DMS 273 treated with DMSO at 0.1 percent for 48 hours (cell line): ENCODE results near the gene VPS37B.
"Not testable (repeated sequence)": the region's sequence is repeated elsewhere in the genome, so short reads cannot be mapped to it uniquely, and the experiment has no call there.

Experiments used
- DNase-seq: peaks from one replicate; lab custom pipeline; 2025; lab: John Stamatoyannopoulos, UW

The VPS37B gene, protein sequence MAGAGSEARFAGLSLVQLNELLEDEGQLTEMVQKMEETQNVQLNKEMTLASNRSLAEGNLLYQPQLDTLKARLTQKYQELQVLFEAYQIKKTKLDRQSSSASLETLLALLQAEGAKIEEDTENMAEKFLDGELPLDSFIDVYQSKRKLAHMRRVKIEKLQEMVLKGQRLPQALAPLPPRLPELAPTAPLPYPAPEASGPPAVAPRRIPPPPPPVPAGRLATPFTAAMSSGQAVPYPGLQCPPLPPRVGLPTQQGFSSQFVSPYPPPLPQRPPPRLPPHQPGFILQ

DNA sequence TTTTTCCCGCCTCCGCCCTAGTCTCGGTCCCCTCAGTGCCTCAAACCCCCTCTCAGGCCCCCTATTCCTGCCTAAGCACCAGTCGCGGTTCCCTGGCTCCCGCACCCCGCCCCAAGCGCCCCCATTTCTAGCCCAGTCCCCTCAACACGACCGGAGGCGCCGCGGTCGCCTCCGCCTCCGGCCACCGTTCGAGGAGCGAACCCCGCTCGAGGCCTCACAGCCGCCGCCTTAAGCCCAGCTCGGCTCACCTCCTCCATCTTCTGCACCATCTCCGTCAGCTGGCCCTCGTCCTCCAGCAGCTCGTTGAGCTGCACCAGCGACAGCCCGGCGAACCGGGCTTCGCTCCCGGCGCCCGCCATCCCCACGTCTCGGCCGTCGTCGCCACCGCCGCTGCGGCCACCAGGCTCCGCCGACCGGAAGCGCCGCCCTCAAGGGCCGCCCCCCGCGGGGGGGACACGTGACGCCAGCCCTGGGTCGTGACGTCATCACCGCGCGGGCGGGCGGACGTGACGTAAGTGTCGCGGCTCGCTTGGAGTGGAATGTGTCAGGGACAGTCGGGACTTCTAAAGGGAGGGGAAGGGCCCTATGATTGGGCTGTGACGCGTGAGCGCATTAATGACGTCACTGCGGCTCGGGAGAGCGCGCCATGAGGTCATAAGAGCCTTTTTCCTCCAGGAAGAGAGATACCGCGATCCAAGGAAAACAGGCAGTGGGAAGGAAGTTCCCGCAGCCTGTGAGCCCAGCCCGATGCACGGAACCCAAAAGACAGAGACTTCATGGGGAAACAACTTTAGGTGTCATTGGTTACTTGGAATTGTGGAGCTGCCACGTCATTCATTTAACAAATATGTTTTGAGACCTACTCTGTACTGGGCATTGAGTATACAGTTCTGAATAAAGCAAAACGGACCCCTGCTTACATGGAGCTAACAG is at the start of gene VPS37B:
Gene VPS37B (minus strand): TSS at position 421 of the 933 bp plus-strand sequence. CDS start 62 bp downstream, at position 359.
- no peak for DNase-seq

DNA sequence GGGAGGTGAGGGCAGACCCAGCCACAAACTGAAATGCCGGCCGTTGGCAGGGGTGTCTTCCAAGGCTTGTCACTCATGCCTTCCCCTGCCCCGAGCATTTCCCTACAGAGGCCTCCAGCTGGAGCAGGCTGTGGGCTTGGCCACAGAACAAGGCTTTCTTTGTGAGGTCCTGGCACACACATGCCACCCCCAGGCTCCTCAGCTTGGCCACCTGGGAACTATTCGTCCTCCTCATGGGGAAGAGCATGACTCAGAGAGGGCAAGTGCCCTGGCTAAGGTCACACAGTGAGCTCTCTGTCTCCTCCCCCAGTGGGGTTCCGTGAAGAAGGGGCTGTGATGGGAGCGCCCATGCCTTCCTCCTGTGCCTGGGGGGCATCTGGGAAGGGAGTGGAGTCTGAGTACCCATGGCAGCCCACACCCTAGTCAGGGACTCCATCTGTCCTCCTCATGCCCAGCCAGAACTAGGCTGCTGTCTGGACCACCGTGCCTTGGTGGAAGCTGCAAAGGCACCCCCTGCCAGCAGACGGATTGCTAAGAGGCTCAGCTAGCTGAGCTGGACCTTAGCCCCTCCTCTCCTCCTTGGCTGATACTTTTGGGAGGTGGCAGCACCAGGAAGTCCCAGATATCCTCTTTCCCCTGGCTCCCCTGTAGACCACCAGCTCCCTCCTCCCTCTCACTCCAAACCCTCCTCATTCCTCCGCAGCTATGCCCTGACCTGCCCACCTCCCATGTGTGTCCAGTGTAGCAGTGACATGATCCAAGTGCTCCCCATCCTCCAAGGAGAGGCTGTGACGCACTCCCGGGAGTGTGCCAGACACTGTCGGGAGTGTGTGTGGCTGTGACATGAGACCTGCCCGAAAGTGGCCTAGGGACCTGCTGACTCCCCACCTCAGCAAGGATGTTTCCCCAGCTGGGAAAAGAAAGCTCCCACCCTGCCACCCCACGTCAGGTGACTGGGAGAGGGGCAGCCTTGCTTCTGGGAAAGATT is 49.0 kb upstream of the VPS37B start:
- DNase-seq: no peak

DNA sequence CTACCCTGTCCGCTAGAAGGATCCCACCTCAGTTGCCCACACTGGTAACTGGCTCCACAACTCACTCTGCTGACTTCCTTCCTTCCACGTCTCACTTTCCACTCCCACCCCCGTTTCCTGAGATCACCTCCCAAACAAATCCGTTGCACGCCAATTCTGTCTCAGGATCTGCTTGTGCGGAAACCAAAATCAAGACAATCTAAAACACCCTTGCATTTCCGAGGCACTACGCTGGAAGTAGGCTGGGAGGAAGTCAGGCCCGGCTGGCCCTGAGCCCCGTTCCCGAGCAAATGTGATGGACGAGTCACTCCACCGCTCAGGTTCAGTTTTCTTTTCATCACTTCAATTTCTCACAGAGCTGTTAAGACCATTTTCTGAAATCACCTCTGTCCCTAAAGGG is 47.3 kb upstream of the VPS37B start:
- DNase-seq: no peak

DNA sequence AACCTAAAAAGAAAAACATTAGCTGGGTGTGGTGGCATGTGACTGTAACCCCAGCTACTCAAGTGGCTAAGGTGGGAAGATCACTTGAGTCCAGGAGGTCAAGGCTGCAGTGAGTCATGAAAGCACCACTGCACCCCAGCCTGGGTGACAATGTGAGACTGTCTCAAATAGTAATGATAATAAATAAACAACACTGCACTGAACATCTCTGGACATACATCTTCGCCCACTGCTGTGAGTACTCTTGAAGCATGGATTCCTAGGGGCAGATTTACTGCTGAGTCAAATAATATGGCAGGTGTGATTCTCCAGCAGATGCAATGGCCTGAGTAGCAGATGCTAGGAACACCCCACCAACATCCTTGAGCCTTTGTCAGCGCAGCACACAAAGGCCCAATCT is 46.7 kb upstream of the VPS37B start:
- DNase-seq: no peak

DNA sequence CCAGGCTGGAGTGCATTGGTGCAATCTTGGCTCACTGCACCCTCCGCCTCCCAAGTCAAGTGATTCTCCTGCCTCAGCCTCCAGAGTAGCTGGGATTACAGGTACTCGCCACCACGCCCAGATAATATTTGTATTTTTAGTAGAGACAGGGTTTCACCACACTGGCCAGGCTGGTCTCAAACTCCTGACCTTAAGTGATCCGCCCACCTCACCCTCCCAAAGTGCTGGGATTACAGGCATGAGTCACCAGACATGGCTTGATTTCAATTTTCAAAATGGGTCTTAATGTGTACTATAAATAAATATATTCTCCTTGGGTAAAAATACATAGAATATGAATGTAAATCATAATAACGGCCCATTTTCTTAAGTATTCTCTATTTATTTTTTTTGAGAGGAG is 45.4 kb upstream of the VPS37B start:
- not testable (repeated sequence) for DNase-seq

DNA sequence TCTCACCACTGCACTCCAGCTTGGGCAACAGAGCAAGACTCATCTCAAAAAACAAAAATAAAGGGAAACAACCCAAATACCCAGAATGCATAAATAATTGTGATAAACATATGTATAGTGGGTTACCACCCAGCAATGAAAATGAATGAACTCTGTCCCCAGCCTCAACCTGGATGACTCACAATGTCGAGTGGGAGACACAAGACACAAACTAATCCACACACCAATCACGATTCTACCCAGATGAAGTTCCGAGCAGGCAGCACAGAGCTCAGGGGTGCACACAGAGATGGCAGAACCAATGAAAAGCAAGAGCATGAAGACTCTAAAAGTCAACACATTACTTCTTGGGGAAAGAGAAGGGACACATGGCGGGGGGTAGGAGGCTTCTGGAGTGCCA is 43.2 kb upstream of the VPS37B start:
- DNase-seq: no peak

DNA sequence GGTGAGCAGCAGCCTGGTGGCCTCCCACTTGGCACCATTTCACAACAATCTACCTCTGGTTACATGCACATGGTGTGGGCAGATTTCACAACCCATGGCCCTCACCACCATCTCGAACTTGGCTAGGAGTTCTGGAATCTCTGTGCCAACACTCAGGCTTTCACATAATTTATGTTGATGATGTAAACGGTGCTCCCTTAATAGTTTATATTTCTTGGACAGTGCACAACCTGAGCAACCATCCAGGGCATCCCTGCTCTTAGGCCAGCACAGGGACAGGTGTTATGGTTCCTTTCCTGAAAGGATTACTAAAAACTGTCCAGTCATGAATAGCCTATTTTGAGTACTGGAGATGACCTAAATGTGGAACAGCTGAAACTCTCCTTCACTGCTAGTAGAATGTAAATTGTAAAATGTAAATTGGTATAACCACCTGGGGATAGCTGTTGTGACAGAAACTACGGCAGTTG is 41.7 kb upstream of the VPS37B start:
- no peak for DNase-seq

DNA sequence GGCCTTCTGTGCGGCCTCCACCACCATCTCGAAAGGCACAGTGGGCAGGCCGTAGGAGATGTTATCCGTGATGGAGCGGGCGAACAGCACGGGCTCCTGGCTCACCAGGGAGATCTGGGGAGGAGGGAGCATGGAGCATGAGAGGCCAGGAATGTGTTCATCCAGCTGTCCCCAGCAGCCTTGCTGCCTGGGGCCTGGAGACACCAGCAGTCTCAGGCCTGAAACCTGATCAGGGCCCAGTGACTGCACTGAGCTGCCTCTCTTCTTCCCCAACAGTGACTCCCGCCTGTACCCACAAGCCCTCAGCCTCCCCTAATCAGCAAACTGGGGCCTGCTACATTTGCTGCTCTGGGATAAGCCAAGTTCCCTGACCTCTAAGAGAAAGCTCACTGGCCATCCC is 39.4 kb upstream of the VPS37B start:
- no peak for DNase-seq

DNA sequence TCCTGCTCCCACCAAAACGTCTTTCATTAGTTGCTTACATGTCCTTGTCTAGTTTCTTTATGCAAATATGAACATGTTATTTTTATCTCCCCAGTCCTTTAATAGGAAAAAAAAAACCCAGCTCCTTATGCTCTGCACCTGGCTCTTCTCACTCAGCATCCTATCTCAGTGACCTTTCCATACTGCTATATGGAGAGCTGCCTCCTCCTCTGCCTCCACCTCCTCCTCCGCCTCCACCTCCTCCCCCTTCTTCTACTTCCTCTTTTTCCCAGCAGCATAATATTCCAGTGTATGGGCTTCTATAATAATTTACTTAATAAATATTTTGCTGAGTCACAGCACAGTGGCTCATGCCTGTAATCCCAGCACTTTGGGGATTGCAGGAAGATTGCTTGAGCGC is 38.8 kb upstream of the VPS37B start:
- no peak for DNase-seq

DNA sequence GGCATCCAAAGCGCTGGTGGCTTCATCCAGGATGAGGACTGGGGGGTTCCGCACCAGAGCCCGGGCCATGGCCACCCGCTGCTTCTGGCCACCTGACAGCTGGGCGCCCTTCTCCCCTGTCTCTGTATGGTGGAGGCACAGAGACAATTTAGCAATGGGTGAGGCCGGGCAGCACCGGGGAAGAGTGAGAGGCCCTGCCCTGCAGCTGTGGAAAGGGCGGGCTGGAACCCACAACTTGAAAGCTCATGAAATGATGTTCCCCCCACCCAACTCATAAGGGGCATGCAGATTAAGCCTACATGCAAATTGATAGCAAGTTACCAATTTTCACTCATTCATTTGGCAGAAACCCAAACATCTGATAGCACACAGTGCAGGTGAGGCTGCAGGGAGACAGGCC is 36.3 kb upstream of the VPS37B start:
- DNase-seq: no peak

DNA sequence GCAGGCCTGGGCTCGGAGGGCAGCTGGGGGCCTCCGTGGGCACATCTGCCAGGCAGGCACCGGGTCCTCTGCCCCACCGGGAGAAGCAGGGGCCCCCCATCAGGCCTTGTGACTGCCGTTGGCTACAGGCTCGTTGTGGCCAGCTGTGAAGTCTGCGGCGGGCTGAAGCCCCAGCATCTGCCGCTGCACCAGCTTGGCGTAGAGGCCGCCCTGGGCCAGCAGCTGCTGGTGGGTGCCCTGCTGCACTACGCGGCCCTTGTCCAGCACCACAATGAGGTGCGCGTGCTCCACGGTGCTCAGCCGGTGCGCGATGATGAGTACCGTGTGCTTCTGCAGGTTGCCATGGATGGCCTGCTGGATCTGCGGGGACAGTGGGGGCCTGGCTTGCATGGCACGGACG is 33.9 kb upstream of the VPS37B start:
- DNase-seq: no peak

DNA sequence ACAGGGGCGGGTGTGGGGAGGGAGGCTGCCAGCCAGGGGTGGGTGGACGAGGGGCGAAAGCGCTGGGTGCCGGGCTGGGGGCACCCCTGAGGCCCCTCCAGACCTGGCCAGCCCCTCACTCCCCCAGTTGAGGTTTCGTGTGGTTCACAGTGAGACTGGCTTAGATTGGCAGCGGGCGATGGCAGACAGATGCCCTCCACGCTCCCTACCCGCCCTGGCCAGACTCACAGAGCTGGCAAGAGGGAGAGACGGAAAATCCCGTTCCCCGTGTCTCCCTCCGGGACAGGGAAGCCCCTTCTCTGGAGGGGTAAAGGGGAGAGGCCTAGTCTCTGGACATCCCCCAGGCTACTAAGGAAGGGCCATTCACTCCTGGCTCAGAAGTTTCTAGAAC is 33.2 kb upstream of the VPS37B start:
- no peak for DNase-seq

DNA sequence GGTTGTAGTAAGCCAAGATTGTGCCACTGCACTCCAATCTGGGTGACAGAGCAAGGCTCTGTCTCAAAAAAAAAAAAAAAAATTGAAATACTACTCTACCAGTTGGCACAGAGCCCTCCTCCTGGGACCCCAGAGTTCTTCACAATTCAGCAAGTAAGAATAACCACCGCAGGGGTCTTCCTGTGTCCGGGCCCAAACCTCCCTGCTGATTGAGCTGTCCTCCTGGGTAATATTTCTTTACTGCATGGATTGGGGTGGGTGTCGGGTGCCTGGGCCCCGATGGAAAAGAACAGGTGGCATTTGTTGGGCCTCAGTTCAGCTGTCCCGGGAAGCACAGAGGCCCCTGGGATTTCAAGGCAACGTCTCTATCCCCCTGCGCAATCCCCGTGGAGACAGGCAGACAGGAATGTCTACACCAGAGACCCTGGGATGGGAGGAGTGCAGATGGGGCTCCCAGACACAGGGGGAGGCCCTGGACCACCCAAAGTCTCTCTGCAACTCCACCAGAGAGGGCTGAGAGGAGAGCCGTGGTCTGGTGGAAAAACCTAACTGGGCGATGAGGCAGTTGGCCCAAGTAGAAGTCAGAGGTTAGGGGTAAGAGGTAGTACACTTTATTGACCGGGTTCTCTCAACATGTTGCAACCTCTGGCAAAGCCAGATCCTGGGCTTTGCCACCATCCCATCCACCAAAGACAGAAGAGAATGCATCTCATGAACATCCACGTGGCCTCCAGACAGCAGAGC is 32.7 kb upstream of the VPS37B start:
- no peak for DNase-seq

DNA sequence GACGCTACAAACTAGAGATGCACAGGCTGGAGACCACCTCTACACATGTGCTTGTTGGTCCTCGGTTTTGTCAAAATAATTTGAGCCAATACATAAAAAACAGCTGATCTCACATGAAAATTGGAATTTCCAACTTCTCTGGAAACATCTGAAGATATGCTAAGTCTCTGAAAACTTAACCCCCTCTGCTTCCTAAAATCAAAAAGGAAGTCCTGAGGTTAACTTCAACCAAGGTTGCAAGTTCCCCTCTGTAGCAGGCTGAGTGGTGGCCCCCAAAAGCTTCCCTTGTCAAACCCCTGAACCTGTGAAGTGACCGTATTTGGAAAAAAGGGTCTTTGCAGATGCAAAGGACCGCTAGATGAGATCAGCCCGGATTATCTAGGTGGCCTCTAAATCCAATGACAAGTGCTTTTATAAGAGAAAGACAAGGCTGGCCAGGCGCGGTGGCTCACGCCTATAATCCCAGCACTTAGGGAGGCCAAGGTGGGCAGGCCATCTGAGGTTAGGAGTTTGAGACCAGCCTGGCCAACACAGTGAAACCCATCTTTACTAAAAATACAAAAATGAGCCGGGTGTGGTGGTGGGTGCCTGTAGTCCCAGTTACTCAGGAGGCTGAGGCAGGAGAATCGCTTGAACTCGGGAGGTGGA is 32.0 kb upstream of the VPS37B start:
- DNase-seq: no peak

DNA sequence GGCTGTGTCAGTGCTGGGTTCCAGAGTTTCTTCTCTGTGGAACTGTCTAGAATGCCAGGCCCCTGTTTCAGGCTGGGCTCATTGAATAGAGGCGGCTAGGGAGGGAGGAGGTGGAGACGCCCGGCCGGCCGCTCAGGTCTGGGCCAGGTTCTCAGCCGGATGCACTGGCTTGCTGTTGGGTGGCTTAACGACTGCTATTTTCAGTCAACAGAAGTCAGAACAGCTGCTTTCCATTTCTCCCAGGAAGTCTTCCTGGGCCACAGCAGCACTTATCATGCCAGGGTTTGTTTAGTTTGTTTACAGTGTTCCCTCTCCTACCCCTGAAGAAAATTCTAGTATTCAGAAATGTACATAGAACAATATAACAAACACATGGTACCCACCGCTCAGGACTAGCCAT is 26.0 kb upstream of the VPS37B start:
- no peak for DNase-seq

DNA sequence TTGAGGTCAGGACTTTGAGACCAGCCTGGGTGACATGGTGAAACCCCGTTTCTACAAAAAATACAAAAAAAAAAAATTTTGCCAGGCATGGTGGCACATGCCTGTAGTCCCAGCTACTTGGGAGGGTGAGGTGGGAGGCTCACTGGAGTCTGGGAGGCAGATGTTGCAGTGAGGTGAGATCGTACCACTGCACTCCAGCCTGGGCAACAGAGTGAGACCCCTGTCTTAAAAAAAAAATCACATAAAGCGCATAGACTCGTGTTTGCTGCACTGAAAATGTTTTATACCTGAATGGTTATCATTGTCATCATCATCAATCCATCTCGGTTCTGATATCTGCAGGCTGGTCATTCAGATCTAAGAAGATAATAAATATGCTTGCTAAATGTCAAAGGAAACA is 24.8 kb upstream of the VPS37B start:
- DNase-seq: no peak

DNA sequence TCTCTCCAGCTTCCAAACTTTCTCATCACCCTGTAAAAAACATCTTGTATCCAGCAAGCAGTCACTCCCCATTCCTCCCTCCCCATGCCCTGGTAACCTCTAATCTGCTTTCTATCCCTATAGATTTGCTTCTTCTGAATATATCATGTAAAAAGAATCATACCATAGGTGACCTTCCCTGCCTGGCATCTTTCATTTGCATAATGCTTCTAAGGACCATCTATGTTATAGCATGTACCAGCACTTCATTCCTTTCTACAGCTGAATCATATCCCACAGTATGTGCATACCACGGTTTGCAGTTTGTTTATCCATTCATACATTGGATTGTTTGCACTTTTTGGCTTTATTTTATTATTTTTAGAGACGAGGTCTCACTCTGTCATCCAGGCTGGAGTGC is 22.9 kb upstream of the VPS37B start:
- DNase-seq: no peak

DNA sequence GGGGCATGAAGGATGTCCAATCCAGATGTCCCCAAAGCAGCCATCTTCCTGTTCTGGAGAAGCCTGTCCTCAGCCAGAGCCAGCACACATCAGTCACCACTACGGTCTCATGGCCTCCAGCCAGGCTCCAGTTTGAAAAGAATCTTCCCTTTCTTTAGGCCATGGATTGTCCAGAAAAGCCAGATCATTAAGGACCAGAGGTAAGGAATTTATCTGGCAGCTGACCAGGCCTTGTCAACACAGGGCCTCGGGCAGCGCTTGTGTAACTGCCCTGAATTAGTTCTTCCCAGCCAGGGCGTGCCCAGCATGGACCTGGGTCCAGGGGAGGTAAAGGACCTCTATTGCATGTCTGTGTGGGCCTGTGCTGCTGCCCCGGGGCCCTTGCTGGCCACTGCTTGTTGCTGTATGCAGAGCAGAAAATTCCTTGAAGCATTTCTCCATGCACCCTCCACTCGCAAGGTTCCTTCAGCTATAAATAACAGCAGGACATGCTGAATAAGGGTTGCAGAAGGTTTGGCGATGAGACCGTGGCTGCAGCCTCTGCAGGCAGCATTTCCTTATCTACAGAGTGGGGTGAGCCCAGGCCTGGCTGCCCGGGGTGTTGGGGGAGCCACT is 21.7 kb upstream of the VPS37B start:
- DNase-seq: no peak

DNA sequence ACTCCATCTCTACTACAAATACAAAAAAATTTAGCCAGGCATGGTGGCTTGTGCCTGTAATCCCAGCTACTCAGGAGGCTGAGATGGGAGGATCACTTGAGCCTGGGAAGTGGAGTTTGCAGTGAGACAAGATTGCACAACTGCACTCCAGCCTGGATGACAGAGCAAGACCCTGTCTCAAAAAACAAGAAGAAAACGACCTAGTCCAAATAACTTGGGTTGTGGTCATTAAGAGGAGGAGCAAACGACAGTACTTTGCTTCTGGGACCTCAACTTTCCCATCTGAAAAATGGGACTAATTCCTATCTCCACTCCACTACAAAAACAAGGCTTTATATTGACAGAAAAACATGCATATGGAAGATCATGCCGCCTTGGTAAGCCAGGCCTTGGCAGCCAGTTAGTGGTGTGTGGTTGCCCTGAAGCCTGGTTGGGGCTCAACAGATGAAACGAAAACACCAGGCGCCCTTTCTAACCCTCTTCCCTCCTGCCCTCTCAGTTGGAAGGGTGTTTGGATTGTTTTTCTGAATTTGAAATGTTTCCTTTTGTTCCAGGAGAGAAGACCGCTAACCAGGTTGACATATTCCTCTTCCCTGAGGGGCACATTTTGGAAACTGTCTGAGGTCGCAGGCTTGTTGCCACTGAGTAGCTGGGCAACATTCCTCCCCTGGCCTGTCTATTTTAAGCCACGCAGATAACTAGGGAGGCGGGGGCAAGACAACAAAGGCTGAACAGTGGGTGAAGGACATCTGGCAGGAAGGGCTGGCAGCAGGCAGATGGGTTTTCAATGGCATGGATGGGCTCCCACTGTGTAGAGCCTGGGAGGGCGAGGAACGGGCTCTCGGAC is 13.7 kb upstream of the VPS37B start:
- DNase-seq: peak; percentile 23
